Activated naive CD8-positive, alpha-beta T cell treated with anti-CD3 and anti-CD28 coated beads, Interleukin-2, amount 50 U/mL, for 16 hours (primary cell): ENCODE measurements around the gene ANKZF1.

ENCODE experiments used
- DNase-seq: peaks from one replicate; pipeline ENCODE4 v3.0.0-alpha.2; 2020; ENCODE audit warnings: low read depth, low spot score

ANKZF1 gene

DNA sequence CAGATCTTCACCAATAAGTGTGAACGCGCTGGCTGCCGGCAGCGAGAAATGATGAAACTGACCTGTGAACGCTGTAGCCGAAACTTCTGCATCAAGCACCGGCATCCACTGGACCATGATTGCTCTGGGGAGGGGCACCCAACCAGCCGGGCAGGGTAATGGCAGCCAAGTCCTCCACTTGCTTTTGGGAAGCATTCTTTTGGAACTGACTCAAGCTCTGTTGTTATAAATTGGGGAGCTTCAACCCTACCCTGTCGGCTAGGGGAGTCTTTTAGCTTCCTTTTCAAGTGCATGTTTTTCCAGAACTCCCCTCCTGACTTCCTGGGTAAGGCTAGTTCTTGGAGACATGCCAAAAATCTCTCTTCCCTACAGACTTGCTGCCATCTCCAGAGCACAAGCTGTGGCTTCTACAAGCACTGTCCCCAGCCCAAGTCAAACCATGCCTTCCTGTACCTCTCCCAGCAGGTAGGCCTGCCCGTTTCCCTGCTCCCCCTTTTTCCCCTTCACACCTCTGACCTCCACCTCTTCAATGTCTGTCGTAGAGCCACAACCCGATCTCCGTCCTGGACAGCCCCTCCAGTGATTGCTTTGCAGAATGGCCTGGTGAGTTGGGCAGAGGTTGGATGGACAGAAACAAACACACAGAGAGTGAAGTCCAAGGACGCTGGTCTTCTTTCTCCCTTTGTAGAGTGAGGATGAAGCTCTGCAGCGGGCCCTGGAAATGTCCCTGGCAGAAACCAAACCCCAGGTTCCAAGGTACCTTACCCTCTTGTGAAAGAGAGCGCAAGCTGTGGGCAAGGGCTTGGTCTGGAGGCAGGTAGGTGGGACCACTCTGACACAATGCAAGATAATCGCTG lies 21.5 kb upstream of the ANKZF1 start:
- no peak for DNase-seq

- DNase-seq: no peak
Measured at GRCh38 chr2:219209236-219210195, 20.1 kb upstream of the ANKZF1 start.

GRCh38 chr2:219210196-219210885 lies 19.3 kb upstream of the ANKZF1 start:
- no peak for DNase-seq

- DNase-seq: no peak
Measured at GRCh38 chr2:219210886-219211362, 18.7 kb upstream of the ANKZF1 start.

DNA sequence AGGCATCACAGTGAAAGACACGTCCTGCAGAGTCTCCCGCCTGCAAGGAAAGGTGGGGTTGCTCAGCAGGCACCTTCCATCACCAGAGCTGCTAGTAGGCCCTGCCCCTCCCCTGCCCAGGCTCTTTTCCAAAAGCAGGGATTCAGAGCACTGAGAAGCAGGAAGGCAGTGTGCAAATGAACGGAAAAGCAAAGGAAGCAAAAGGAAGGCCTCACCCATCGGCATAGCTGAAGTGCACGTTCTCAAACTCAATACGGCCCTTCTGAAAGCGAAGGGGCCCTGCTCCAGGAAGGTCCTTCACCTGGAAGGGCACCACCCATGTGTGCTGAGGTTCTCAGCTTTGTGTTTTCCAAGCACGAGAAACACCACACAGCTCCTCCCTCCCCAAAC lies 16.6 kb upstream of the ANKZF1 start:
- DNase-seq: no peak

DNA sequence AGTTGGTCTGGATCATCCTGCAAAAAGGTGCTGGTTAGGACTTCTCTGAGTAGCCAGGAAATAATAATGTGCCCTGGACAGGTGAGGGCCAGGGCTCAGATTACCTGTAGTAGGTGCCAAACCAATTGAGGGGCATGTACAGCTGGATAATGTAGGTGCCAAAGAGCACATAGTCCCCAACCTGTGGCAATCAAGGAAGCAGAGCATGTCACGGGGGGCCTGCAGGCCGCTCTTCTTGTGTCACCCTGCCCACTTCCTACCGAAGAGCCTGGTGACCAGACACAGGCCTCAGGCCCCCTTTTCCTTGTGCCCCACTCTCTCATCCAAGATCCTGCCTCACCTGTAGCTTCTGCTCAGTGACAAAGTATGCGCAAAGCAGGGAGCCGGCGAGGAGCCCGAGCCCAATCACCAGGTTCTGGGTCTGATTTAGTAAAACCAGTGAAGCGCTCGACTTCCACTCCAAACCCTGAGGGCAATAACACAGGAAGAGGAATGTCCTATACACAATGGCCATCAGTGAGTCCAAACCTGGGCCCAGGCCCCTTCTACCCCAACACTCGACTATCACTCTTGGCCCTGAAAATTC lies 16.0 kb upstream of the ANKZF1 start:
- no peak for DNase-seq

DNA sequence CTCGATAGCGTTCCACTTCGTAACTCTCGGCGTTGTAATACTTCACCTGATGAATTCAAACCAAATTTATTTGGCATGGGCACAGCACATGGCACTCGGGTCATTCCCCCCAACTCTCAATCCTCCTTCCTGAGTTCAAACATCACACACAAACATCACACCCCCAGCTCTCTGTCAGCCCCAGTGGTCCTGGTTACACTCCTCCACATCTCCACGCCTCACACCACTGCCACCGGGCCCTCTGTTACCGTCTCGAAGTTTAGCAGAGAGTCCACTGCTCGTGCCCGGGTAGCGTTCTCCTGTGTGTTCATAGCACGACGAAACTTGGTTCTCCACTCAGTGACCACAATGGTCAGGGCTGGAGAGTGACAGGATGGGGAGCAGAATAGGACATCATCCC lies 15.5 kb upstream of the ANKZF1 start:
- DNase-seq: no peak

DNA sequence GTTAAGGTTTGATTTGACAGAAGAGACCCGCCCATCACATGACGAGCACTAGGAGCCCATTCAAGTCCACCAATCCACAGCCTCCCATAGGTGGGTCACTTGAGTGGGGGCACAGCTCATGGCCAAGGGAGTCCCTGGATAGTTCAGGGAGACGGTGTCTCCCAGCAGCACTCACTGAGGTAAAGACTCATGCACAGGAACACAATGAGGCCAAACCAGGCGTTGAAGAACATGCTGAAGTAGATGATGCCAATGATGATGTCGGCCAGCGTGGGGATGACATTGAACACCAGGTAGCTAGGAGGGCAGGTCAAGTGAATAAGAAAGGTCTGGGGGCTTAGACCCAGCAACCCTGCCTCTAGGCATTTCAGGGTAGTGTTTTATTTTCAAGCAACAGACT lies 14.8 kb upstream of the ANKZF1 start:
- no peak for DNase-seq

- no peak for DNase-seq
Measured at GRCh38 chr2:219215871-219216534, 13.6 kb upstream of the ANKZF1 start.

- no peak for DNase-seq
Measured at GRCh38 chr2:219216535-219216915, 13.1 kb upstream of the ANKZF1 start.

DNA sequence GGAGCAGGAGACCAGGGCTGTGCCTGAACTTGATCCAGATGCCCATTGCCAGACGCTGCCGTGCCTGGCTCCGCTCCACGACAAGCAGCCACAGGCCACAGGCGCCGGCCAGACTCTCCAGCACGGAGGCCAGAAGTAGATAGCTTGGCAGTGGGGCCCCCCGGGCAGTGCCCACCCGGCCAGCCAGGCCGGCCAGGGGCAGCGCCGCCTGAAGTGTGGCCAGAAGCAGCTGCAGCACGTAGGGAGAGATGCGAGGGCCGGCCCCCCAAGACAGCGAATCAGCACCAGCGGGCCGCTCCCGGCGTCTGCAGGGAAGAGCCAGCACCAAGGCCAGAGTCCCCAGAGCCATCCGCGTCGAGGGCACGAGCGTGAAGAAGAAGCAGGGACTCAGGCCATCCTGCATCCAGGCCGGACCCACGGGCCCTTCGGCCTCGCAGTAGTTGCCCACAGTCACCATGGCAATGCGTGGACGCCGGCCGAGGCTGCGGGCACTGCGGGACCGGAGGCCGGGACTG lies 11.3 kb upstream of the ANKZF1 start:
- no peak for DNase-seq

DNA sequence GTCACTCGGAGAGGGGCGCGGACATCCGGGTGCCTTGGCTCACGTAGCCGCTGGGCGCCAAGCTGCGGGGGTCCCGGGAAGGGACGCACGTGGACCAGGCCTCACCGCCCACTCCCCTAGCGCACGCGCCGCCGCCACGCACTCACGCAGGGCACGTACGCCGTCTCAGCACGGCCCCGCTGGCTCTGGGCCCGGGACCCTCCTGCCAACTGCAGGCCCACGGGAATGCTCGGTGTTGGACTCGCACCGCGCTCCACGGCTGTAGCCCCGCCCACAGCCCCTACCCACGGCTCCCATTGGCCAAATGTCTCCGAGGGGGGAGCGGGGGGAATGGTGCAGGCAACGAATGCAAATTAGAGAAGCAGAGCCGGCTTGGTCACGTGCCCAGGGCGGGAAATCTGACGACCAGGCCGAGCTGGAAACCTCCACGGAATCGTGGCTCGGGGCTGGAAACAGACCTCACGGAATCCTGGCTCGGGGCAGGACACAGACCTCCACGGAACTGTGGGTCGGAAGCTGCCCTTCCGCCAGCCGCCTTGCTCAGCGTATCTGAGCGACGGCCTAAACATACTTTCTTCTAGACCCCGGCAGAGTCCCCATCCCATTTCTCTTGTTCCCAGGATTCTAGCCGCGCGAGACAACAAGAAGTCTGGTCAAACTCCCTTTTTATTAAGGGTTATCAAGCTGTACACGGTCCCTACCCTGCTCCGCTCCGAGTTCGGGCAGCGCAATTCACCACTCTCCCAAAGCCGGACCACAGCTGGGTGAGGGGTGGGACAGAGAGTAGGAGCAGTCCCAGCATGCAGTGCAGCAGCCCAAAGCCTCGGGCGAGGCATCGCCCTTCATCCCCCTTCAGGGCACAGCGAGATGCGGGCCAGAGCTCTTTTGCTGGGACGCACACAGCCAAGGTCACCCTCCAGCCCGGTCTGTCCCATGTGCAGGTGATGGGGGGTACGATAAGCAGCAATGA lies 10.6 kb upstream of the ANKZF1 start, which contains the start of gene ABCB6:
Gene ABCB6 (minus strand): TSS at position 227 of the 970 bp plus-strand sequence. CDS start 285 bp downstream, outside the sequence.
- peak; percentile 78 for DNase-seq

GRCh38 chr2:219219784-219220532 lies 9.6 kb upstream of the ANKZF1 start:
- no peak for DNase-seq

- DNase-seq: no peak
Measured at GRCh38 chr2:219220652-219221402, 8.8 kb upstream of the ANKZF1 start.

GRCh38 chr2:219221957-219222518 lies 7.6 kb upstream of the ANKZF1 start:
- no peak for DNase-seq

DNA sequence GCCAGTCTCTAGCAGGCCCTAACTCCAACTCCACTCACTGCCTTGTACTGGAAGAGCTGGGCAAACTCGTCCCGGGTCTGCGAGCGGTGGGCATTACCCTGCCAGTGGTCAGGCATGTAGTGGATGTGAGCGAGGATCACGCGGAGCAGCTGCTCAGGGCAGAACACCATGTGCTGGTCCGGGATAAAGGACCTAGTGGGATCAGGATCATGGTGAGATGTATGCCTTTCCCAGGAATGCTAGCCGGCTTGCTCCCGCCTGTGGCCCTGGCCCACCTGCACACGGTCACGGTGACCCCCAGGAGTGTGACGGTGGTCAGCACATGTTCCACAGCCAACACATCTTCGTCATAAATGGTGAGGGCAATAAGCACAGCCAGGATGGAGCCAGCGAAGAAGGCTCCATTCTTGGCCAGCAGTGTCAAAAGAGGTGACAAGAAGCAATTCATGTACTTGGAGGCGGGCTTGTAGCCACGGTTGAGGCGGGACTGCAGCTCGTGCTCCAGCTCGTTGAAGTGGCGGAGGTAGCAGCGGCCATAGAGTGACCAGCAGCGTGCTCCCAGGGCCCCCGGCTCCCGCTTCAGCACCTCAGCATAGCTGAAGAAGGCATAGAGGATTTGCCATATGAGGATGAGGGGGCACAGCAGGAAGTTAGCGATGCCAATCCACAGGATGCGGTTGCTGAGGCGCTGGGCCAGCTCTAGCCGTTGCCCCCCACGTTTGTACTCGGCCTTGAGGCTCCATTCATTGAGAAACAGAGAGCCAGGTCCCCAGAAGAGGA lies 5.6 kb upstream of the ANKZF1 start:
- DNase-seq: no peak

DNA sequence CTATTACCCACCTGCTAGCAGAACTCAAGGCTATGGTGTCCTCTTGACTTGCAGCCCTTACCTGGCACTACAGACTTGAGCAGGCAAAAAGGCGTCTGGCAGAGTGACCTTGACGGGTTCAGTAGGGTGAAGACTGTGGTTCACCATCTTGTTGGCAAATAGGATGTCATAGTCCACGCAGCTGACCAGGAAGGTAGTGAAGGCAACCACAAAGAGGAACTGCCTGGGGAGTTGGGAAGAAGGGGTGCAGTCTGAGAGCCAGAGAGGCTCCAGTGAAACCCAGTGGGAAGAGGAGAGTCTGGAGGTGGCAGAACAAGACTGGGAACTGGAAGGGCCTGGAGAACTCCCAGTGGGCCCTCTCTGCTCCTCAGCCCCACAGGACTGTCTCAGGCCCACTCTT lies 4.3 kb upstream of the ANKZF1 start:
- DNase-seq: no peak
